OCI-LY7 (cell line): ENCODE results near the gene AQP12B. TPM values are rescaled to one million over a fixed set of nuclear protein-coding genes. Genes with fewer than 3 reads are reported as not detected.
"Not testable (repeated sequence)": the region's sequence is repeated elsewhere in the genome, so short reads cannot be mapped to it uniquely, and the experiment has no call there.

Source experiments
- BruUV-seq: library from RNA; stranded (reverse); fragments of 400-500 nt; replicated peaks from 2 replicates; lab custom pipeline; 2021; lab: Mats Ljungman, UMichigan
- CTCF ChIA-PET: fragments of 300-600 bp; sonication (Branson Sonifier 250); formaldehyde crosslinking; loops from one replicate; lab custom pipeline; 2022; ENCODE audit warnings: antibody characterized with exemption; ENCODE audit not compliant: unreplicated experiment; lab: Charles Lee
- POLR2A ChIA-PET: fragments of 300-600 bp; sonication (Branson Sonifier 250); formaldehyde crosslinking; loops from one replicate; lab custom pipeline; 2022; ENCODE audit warnings: antibody characterized with exemption; lab: Charles Lee
- DNase-seq: peaks from one replicate; pipeline ENCODE4 v3.0.0-alpha.2; 2015; ENCODE audit warnings: low spot score
- H2AFZ ChIP-seq: fragments of 200-600 bp; sonication (generic), shearing (Covaris generic); 2 replicates; pipeline ENCODE4 v1.6.1; 2014; ENCODE audit warnings: mild to moderate bottlenecking, antibody characterized with exemption, low read length, moderate library complexity
- H3K27ac ChIP-seq: fragments of 200-600 bp; sonication (generic); 2 replicates; pipeline ENCODE4 v1.5.1; 2014; ENCODE audit warnings: mixed run types, low read depth, mild to moderate bottlenecking, moderate library complexity, low read length, inconsistent platforms; ENCODE audit not compliant: poor library complexity, severe bottlenecking
- H3K36me3 ChIP-seq: fragments of 200-600 bp; sonication (generic); 2 replicates; pipeline ENCODE4 v1.6.1; 2014; ENCODE audit warnings: mild to moderate bottlenecking, antibody characterized with exemption, low read length, moderate library complexity, mixed read lengths; ENCODE audit not compliant: insufficient read depth
- H3K4me1 ChIP-seq: fragments of 200-600 bp; sonication (generic); 2 replicates; pipeline ENCODE4 v1.5.1; 2014; ENCODE audit warnings: mild to moderate bottlenecking, low read length; ENCODE audit not compliant: insufficient read depth, poor library complexity, severe bottlenecking
- H3K4me2 ChIP-seq: fragments of 200-600 bp; sonication (generic); 2 replicates; pipeline ENCODE4 v1.6.1; 2014; ENCODE audit warnings: mild to moderate bottlenecking, low read length
- H3K4me3 ChIP-seq: fragments of 200-600 bp; sonication (generic); 2 replicates; pipeline ENCODE4 v1.5.1; 2014; ENCODE audit warnings: mild to moderate bottlenecking, low read depth, low read length; ENCODE audit not compliant: poor library complexity, severe bottlenecking
- H3K79me2 ChIP-seq: fragments of 200-600 bp; sonication (generic); 2 replicates; pipeline ENCODE4 v1.6.1; 2016; ENCODE audit warnings: low read depth, mild to moderate bottlenecking, low read length, moderate library complexity, mixed read lengths; ENCODE audit not compliant: insufficient read depth
- H3K9me2 ChIP-seq: fragments of 200-600 bp; sonication (generic); 2 replicates; pipeline ENCODE4 v1.6.1; 2016; ENCODE audit warnings: mild to moderate bottlenecking, low read length, mixed read lengths; ENCODE audit not compliant: insufficient read depth
- H3K9me3 ChIP-seq: fragments of 200-600 bp; sonication (generic); 2 replicates; pipeline ENCODE4 v1.6.1; 2014; ENCODE audit warnings: mild to moderate bottlenecking, mixed run types, low read length, mixed read lengths
- H4K20me1 ChIP-seq: fragments of 200-600 bp; sonication (generic); 2 replicates; pipeline ENCODE4 v1.6.1; 2014; ENCODE audit warnings: mild to moderate bottlenecking, antibody characterized with exemption, low read length, moderate library complexity, mixed read lengths; ENCODE audit not compliant: insufficient read depth
- CTCF ChIP-seq: fragments of 200-600 bp; sonication (generic); conservative IDR thresholded peaks from 2 replicates; pipeline ENCODE4 v1.5.1; 2014; ENCODE audit warnings: mild to moderate bottlenecking, antibody characterized with exemption, low read length, moderate library complexity, mixed read lengths
- EZH2phosphoT487 ChIP-seq: fragments of 200-600 bp; sonication (generic); IDR thresholded peaks from 2 replicates; pipeline ENCODE4 v1.6.1; 2018; ENCODE audit warnings: low read depth, borderline replicate concordance, mild to moderate bottlenecking, mixed run types, antibody characterized with exemption, low read length, moderate library complexity, mixed read lengths
- intact Hi-C: fragments of 100-400 bp; cut with micrococcal nuclease; formaldehyde crosslinking; loops from one replicate; pipeline ENCODE4 v1.10.0; 2022; ENCODE audit not compliant: unreplicated experiment
- total RNA-seq, 2 experiments: library from RNA; depleted of rRNA in 1 of 2; stranded (reverse); fragments of >200 nt in 1 of 2; shearing (Covaris generic) in 1 of 2; gene quantifications; 2 replicates each; pipeline ENCODE4 v1.2.3, GENCODE V29; 2014 to 2022

Gene AQP12B
- total RNA-seq, 2 experiments from 2014 or later, result not detected

GRCh38 chr2:240701736-240702639, 19.3 kb upstream of the AQP12B start:
- intact Hi-C loops, result no loop called here
- Histone ChIP-seq H3K9me3 (no peaks in the 10 kb centered on the region), H3K79me2 (no peaks in the 10 kb centered on the region), H3K27ac (no peak overlapping the region), H2AFZ (no peak overlapping the region), H3K4me3 (no peak overlapping the region), H3K4me2 (no peak overlapping the region), H3K9me2 (no peaks in the 10 kb centered on the region), H3K4me1 (no peaks in the 10 kb centered on the region), H4K20me1 (no peaks in the 10 kb centered on the region), H3K36me3 (no peaks in the 10 kb centered on the region)
- no peak for TF ChIP-seq EZH2phosphoT487
- no peak for TF ChIP-seq CTCF
- CTCF ChIA-PET, result no interaction called here
- DNase-seq, result no peak
- POLR2A ChIA-PET, result no interaction called here
- BruUV-seq, result no TSS peak

GRCh38 chr2:240701091-240701735, 18.5 kb upstream of the AQP12B start:
- no peak overlapping the region for H3K27ac ChIP-seq
- H3K4me3 ChIP-seq, result no peak overlapping the region
- TF ChIP-seq EZH2phosphoT487 (no peak), CTCF (no peak)
- H3K4me2 ChIP-seq, result no peak overlapping the region
- no peak overlapping the region for H2AFZ ChIP-seq
- CTCF ChIA-PET, result interaction anchor here (0.6 kb wide), 1 partner anchor 1285 kb away, joined by 4 read pairs; no protein-coding TSS in a partner anchor
- H3K79me2 ChIP-seq, result no peaks in the 10 kb centered on the region
- no TSS peak for BruUV-seq
- no peak for DNase-seq
- no peaks in the 10 kb centered on the region for H4K20me1 ChIP-seq
- H3K36me3 ChIP-seq, result no peaks in the 10 kb centered on the region
- H3K9me3 ChIP-seq, result no peaks in the 10 kb centered on the region
- POLR2A ChIA-PET, result no interaction called here
- no peaks in the 10 kb centered on the region for H3K9me2 ChIP-seq
- intact Hi-C loops, result no loop called here
- H3K4me1 ChIP-seq, result no peaks in the 10 kb centered on the region

GRCh38 chr2:240700616-240701015, 17.9 kb upstream of the AQP12B start:
- H3K4me1 ChIP-seq, H3K36me3 ChIP-seq, intact Hi-C loops, H3K4me2 ChIP-seq, H4K20me1 ChIP-seq, H3K9me2 ChIP-seq, DNase-seq, POLR2A ChIA-PET, H3K27ac ChIP-seq, H3K9me3 ChIP-seq, H2AFZ ChIP-seq, BruUV-seq, H3K79me2 ChIP-seq, H3K4me3 ChIP-seq: not testable (repeated sequence)
- CTCF ChIA-PET, result interaction anchor here (0.6 kb wide), 1 partner anchor 1286 kb away, joined by 4 read pairs; no protein-coding TSS in a partner anchor

- H3K79me2 ChIP-seq, H2AFZ ChIP-seq, BruUV-seq, POLR2A ChIA-PET, CTCF ChIA-PET, H3K9me3 ChIP-seq, H3K9me2 ChIP-seq, DNase-seq, intact Hi-C loops, H4K20me1 ChIP-seq, H3K4me1 ChIP-seq, H3K4me3 ChIP-seq, H3K36me3 ChIP-seq, H3K4me2 ChIP-seq, H3K27ac ChIP-seq: not testable (repeated sequence)
Measured at GRCh38 chr2:240699835-240700234, 17.1 kb upstream of the AQP12B start.
